K562 (cell line): ENCODE data around the gene SLC7A8. TPM values are rescaled to one million over a fixed set of nuclear protein-coding genes. Genes with fewer than 3 reads are reported as not detected.

Source experiments
- AFF1 ChIP-seq, 2 experiments: fragments of 450-650 bp; IDR thresholded peaks; 2 replicates each; pipeline ENCODE4 v1.6.1; 2018; ENCODE audit warnings: mild to moderate bottlenecking in 2 of 2, low read depth in 1 of 2; ENCODE audit not compliant: partially characterized antibody in 2 of 2
- BCOR ChIP-seq: fragments of 450-650 bp; IDR thresholded peaks from 2 replicates; pipeline ENCODE4 v1.6.1; 2016
- CREB5 ChIP-seq: fragments of 250-450 bp; sonication (Bioruptor Pico); IDR thresholded peaks from 2 replicates; pipeline ENCODE4 v1.5.0; 2020; ENCODE audit warnings: mild to moderate bottlenecking
- CREBBP ChIP-seq: IDR thresholded peaks from one replicate; pipeline ENCODE4 v1.6.1; 2012; ENCODE audit warnings: low read depth, mild to moderate bottlenecking, control low read depth, inconsistent platforms, low read length
- DPF2 ChIP-seq: fragments of 450-650 bp; IDR thresholded peaks from 2 replicates; pipeline ENCODE4 v1.6.1; 2016
- EGR1 ChIP-seq: fragments of 450-650 bp; conservative IDR thresholded peaks from 2 replicates; pipeline ENCODE4 v1.6.1; 2017; ENCODE audit warnings: mild to moderate bottlenecking
- ETV1 ChIP-seq: fragments of 450-650 bp; conservative IDR thresholded peaks from 2 replicates; pipeline ENCODE4 v1.6.1; 2016; ENCODE audit warnings: missing genetic modification characterization, control low read depth, low read depth, missing compliant biosample characterization
- LARP7 ChIP-seq: fragments of 450-650 bp; IDR thresholded peaks from 2 replicates; pipeline ENCODE4 v1.6.1; 2016
- MNT ChIP-seq, 2 experiments: fragments of 450-650 bp; conservative IDR thresholded peaks; 2 replicates each; pipeline ENCODE4 v1.6.1; 2017; ENCODE audit warnings: mild to moderate bottlenecking in 2 of 2, moderate library complexity in 2 of 2
- MTA2 ChIP-seq: fragments of 450-650 bp; IDR thresholded peaks from 2 replicates; pipeline ENCODE4 v1.6.1; 2016; ENCODE audit warnings: low read depth
- MYBL2 ChIP-seq, 2 experiments: fragments of 450-650 bp in 1 of 2; sonication (generic) in 1 of 2; formaldehyde crosslinking in 1 of 2; IDR thresholded peaks; 2 replicates each; pipeline versions ENCODE4 v1.6.1 to v1.8.1; 2017 to 2022; ENCODE audit warnings: borderline replicate concordance in 1 of 2, inconsistent platforms in 1 of 2, low read depth in 1 of 2, mild to moderate bottlenecking in 1 of 2, missing genetic modification reagents in 1 of 2, moderate library complexity in 1 of 2
- NR2C2 ChIP-seq, 2 experiments: fragments of 200-800 bp in 1 of 2; sonication (Bioruptor generic) in 1 of 2; sonication (generic) in 1 of 2; formaldehyde crosslinking in 1 of 2; IDR thresholded peaks; 2 replicates each; pipeline versions ENCODE4 v1.6.1 to v1.8.0; 2016 to 2022; ENCODE audit warnings: mild to moderate bottlenecking in 1 of 2, missing compliant biosample characterization in 1 of 2, missing genetic modification characterization in 1 of 2, missing genetic modification reagents in 1 of 2
- POLR3G ChIP-seq: IDR thresholded peaks from 2 replicates; pipeline ENCODE4 v1.6.1; 2011; ENCODE audit not compliant: insufficient read length, insufficient replicate concordance; ENCODE audit errors: extremely low read depth
- RBM15 ChIP-seq: fragments of 200-400 bp; formaldehyde crosslinking; IDR thresholded peaks from 2 replicates; pipeline ENCODE4 v1.6.1; 2018; ENCODE audit warnings: mild to moderate bottlenecking, low read length, moderate library complexity; ENCODE audit not compliant: insufficient read depth
- SIX5 ChIP-seq, 2 experiments: IDR thresholded peaks; 2 replicates each; pipeline ENCODE4 v1.6.1; 2011; ENCODE audit warnings: low read length in 2 of 2, borderline replicate concordance in 1 of 2, low read depth in 1 of 2, mild to moderate bottlenecking in 1 of 2, moderate library complexity in 1 of 2; ENCODE audit not compliant: insufficient read depth in 1 of 2
- TAF7 ChIP-seq: fragments of 450-650 bp; IDR thresholded peaks from 2 replicates; pipeline ENCODE4 v1.6.1; 2016; ENCODE audit warnings: missing genetic modification characterization, missing compliant biosample characterization
- THRA ChIP-seq: fragments of 450-650 bp; IDR thresholded peaks from 2 replicates; pipeline ENCODE4 v1.6.1; 2017; ENCODE audit warnings: mild to moderate bottlenecking, moderate library complexity
- ZNF134 ChIP-seq: fragments of 250-450 bp; sonication (Bioruptor Pico); conservative IDR thresholded peaks from 2 replicates; pipeline ENCODE4 v1.4.0; 2020
- ZNF316 ChIP-seq: fragments of 450-650 bp; IDR thresholded peaks from 2 replicates; pipeline ENCODE4 v1.6.1; 2016
- ZNF766 ChIP-seq: fragments of 200-800 bp; sonication (Bioruptor generic); conservative IDR thresholded peaks from 2 replicates; pipeline ENCODE4 v1.6.1; 2016; ENCODE audit warnings: missing genetic modification characterization, missing compliant biosample characterization
- polyA plus RNA-seq, 8 experiments: library from polyadenylated mRNA; depleted of rRNA in 4 of 8; stranded (reverse) in 5 of 8; unstranded in 3 of 8; fragments of >200 nt; fragmentation: Nextera tagmentation in 2 of 8; fragmentation: Illumina TruSeq in 1 of 8; extraction: Ambion mirVana in 2 of 8; extraction: Trizol in 1 of 8; gene quantifications; 2 replicates each; pipeline versions ENCODE4 v1.2.1 to v1.2.3, GENCODE V29; 2011 to 2014; ENCODE audit warnings: inconsistent platforms in 1 of 8, missing spikeins in 1 of 8
- total RNA-seq, 7 experiments: library from RNA; depleted of rRNA in 6 of 7; stranded (reverse); fragments of >200 nt in 6 of 7; fragmentation: Illumina TruSeq in 2 of 7; extraction: Trizol in 2 of 7; gene quantifications; 2 replicates each; pipeline versions ENCODE4 v1.2.1 to v1.2.3, GENCODE V29; 2011 to 2021; ENCODE audit warnings: low replicate concordance in 1 of 7

The SLC7A8 gene
- total and polyA plus RNA-seq, 9 of the 15 experiments (the other 6 are each of a cell fraction or from before 2014, with no cell fraction given), result 2.0 to 33.0 (median 6.0) TPM

- no peak for TF ChIP-seq SIX5 (IDR thresholded peaks at IDR 0.05; ENCODE audit: borderline replicate concordance in 1 of 2, insufficient read depth in 1 of 2, low read depth in 1 of 2, low read length in 2 of 2)
- TF ChIP-seq TAF7 (tag), result no peak
- TF ChIP-seq DPF2, result peak; percentile 91
- TF ChIP-seq AFF1 (IDR thresholded peaks at IDR 0.05; ENCODE audit: low read depth in 1 of 2, partially characterized antibody in 2 of 2), result no peak
- TF ChIP-seq MYBL2 (IDR thresholded peaks at IDR 0.05; ENCODE audit: low read depth), result no peak
- TF ChIP-seq MYBL2 (CRISPR knock-in tag; IDR thresholded peaks at IDR 0.05; ENCODE audit: borderline replicate concordance), result no peak
- TF ChIP-seq ZNF134 (CRISPR knock-in tag), result no peak
- peak; percentile 72; the same call in 1 of the 2 replicates for TF ChIP-seq BCOR
- TF ChIP-seq POLR3G, result no peak
- no peak for TF ChIP-seq CREB5 (CRISPR knock-in tag)
- TF ChIP-seq MNT (conservative IDR thresholded peaks at IDR 0.05), result peak; percentile 66 to 74; a peak in 3 of 4 replicates
- TF ChIP-seq ETV1 (tag), result peak; percentile 51
- TF ChIP-seq CREBBP, result no peak
- peak; percentile 100 for TF ChIP-seq ZNF316
- TF ChIP-seq ZNF766 (CRISPR knock-in tag), result no peak
- TF ChIP-seq NR2C2 (CRISPR knock-in tag; IDR thresholded peaks at IDR 0.05), result no peak
- TF ChIP-seq NR2C2 (tag; IDR thresholded peaks at IDR 0.05), result peak; percentile 49; the same call in 1 of the 2 replicates
- no peak for TF ChIP-seq RBM15
- peak; percentile 8; the same call in 1 of the 2 replicates for TF ChIP-seq MTA2
- peak; percentile 58; the same call in 1 of the 2 replicates for TF ChIP-seq LARP7
- TF ChIP-seq EGR1, result peak; percentile 52; the same call in 1 of the 2 replicates
- TF ChIP-seq THRA, result no peak
Observed at GRCh38 chr14:23160924-23161522, 22.4 kb downstream of the SLC7A8 start (continued).
